SU-DHL-6 (cell line): Measurements from ENCODE around the gene CEP170.

Experiments used
- CTCF ChIP-seq: fragments of 200-600 bp; sonication (generic); IDR thresholded peaks from one replicate; pipeline ENCODE4 v1.5.1; 2017; ENCODE audit warnings: antibody characterized with exemption, mild to moderate bottlenecking, low read length, moderate library complexity; ENCODE audit not compliant: insufficient read depth, poor library complexity, severe bottlenecking
- EZH2phosphoT487 ChIP-seq: fragments of 200-600 bp; sonication (generic), shearing (Covaris generic); conservative IDR thresholded peaks from 2 replicates; pipeline ENCODE4 v1.6.1; 2018; ENCODE audit warnings: mild to moderate bottlenecking, antibody characterized with exemption, low read length, moderate library complexity, mixed read lengths

DNA sequence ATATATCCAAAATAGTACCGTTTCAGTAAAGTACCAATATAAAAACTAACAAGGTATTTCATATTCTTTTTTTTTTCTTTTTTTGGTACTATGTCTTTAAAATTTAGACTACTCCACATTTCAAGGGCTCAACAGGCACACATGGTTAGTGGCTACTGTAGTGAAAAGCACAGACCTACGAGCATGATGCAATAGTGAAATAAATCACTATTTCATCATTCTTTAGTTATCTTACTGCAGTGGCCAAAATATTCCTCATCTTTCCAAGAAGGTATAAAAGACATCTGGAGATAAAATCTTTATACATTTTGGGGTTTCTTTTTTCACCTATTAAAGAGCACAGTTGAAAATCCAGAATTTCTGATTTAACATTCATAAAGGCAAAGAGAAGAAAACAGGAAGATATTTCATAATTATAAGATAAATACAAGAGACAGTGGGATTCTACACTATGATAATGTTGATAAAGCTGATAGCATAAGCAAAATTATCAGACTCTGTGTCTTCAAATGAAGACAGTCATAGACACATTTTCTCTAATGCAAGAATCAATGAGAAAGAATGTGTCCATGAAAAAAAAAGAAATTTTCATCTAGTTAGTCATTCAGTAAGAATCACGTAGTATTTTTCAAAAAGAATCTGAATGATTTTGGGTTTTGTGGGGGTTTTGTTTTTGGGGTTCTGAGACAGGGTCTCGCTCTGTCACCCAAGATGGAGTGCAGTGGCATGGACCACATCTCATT is 41.9 kb downstream of the CEP170 start:
- TF ChIP-seq CTCF: no peak
- no peak for TF ChIP-seq EZH2phosphoT487
